GM12864 (cell line): ENCODE data around the gene ETV6.
A peak's percentile ranks its signal among the peaks of the same experiment; 100 is the strongest.
"Not testable (repeated sequence)": the region's sequence is repeated elsewhere in the genome, so short reads cannot be mapped to it uniquely, and the experiment has no call there.

Experiments used
- DNase-seq: peaks from one replicate; pipeline ENCODE4 v3.0.0-alpha.2; 2011; ENCODE audit warnings: low read depth
- H3K4me3 ChIP-seq: 2 replicates; pipeline ENCODE4 v1.5.1; 2011; ENCODE audit warnings: mild to moderate bottlenecking, low read depth, low read length, control low read depth
- TF ChIP-seq, protein P1 (sequence below): IDR thresholded peaks from 2 replicates; pipeline ENCODE4 v1.5.1; 2011; ENCODE audit warnings: low read depth, mild to moderate bottlenecking, moderate library complexity, low read length, control low read depth, inconsistent platforms; ENCODE audit errors: missing control alignments

ETV6 gene

GRCh38 chr12:11618046-11618445 is 31.4 kb upstream of the ETV6 start:
- TF ChIP-seq, protein P1, sequence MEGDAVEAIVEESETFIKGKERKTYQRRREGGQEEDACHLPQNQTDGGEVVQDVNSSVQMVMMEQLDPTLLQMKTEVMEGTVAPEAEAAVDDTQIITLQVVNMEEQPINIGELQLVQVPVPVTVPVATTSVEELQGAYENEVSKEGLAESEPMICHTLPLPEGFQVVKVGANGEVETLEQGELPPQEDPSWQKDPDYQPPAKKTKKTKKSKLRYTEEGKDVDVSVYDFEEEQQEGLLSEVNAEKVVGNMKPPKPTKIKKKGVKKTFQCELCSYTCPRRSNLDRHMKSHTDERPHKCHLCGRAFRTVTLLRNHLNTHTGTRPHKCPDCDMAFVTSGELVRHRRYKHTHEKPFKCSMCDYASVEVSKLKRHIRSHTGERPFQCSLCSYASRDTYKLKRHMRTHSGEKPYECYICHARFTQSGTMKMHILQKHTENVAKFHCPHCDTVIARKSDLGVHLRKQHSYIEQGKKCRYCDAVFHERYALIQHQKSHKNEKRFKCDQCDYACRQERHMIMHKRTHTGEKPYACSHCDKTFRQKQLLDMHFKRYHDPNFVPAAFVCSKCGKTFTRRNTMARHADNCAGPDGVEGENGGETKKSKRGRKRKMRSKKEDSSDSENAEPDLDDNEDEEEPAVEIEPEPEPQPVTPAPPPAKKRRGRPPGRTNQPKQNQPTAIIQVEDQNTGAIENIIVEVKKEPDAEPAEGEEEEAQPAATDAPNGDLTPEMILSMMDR, result no peak

GRCh38 chr12:11621797-11622423 is 27.6 kb upstream of the ETV6 start:
- no peak overlapping the region for H3K4me3 ChIP-seq
- DNase-seq, result peak; percentile 1
- TF ChIP-seq, protein P1, result no peak

More at GRCh38 chr12:11618046-11618445, 31.4 kb upstream of the ETV6 start:
- no peak for DNase-seq
- no peak overlapping the region for H3K4me3 ChIP-seq

- no peak overlapping the region for H3K4me3 ChIP-seq
- TF ChIP-seq, protein P1, result peak; percentile 34
Measured at GRCh38 chr12:11622876-11623281, 26.6 kb upstream of the ETV6 start.

GRCh38 chr12:11623382-11623781 is 26.1 kb upstream of the ETV6 start:
- H3K4me3 ChIP-seq, result no peak overlapping the region
- TF ChIP-seq, protein P1, result no peak
- no peak for DNase-seq

More at GRCh38 chr12:11622876-11623281, 26.6 kb upstream of the ETV6 start:
- no peak for DNase-seq

GRCh38 chr12:11624116-11624515 is 25.4 kb upstream of the ETV6 start:
- H3K4me3 ChIP-seq, result no peak overlapping the region
- TF ChIP-seq, protein P1, result no peak
- no peak for DNase-seq

- H3K4me3 ChIP-seq, result not testable (repeated sequence)
Measured at GRCh38 chr12:11627709-11628108, 21.8 kb upstream of the ETV6 start.

GRCh38 chr12:11628353-11628752 is 21.1 kb upstream of the ETV6 start:
- no peak overlapping the region for H3K4me3 ChIP-seq
- DNase-seq, result no peak
- TF ChIP-seq, protein P1, result no peak

More at GRCh38 chr12:11627709-11628108, 21.8 kb upstream of the ETV6 start:
- not testable (repeated sequence) for DNase-seq
